Stimulated activated CD8-positive, alpha-beta memory T cell treated with anti-CD3 and anti-CD28 coated beads, Interleukin-2, amount 100 ng/mL, for 48 hours (primary cell): ENCODE results near the gene ME3.

Source experiments
- DNase-seq, 2 donors: peaks; one replicate each; pipeline ENCODE4 v3.0.0-alpha.2; 2020; ENCODE audit warnings: low read depth in 2 of 2

ME3 gene

GRCh38 chr11:86692746-86693145 lies 20.3 kb upstream of the ME3 start:
- DNase-seq = no peak

GRCh38 chr11:86692317-86692716 lies 19.9 kb upstream of the ME3 start:
- DNase-seq = no peak

- DNase-seq = no peak
These were observed 16.2 kb upstream of the ME3 start for GRCh38 chr11:86688398-86689179.

GRCh38 chr11:86687185-86687778 lies 14.9 kb upstream of the ME3 start:
- DNase-seq = no peak

- no peak for DNase-seq
These were observed 14.1 kb upstream of the ME3 start for GRCh38 chr11:86686531-86686930.

GRCh38 chr11:86681483-86681756 lies 9.0 kb upstream of the ME3 start:
- DNase-seq = no peak

- DNase-seq = no peak
These were observed 8.5 kb upstream of the ME3 start for GRCh38 chr11:86680716-86681482.

GRCh38 chr11:86678823-86679222 lies 6.4 kb upstream of the ME3 start:
- DNase-seq = no peak

- no peak for DNase-seq
These were observed 5.9 kb upstream of the ME3 start for GRCh38 chr11:86678296-86678695.

- no peak for DNase-seq
These were observed 4.2 kb upstream of the ME3 start for GRCh38 chr11:86676533-86677154.

GRCh38 chr11:86676010-86676409 lies 3.6 kb upstream of the ME3 start:
- DNase-seq = no peak

- DNase-seq = no peak
These were observed 2.6 kb upstream of the ME3 start for GRCh38 chr11:86675017-86675416.

GRCh38 chr11:86673872-86674750 lies 1.7 kb upstream of the ME3 start:
- no peak for DNase-seq

- no peak for DNase-seq
These were observed 833 bp upstream of the ME3 start for GRCh38 chr11:86673055-86673843.

GRCh38 chr11:86671531-86672006 lies 847 bp downstream of the ME3 start:
- DNase-seq = no peak

- no peak for DNase-seq
These were observed 1.5 kb downstream of the ME3 start for GRCh38 chr11:86670911-86671310.

GRCh38 chr11:86670181-86670580 lies 2.2 kb downstream of the ME3 start:
- DNase-seq = no peak

GRCh38 chr11:86669424-86669823 lies 3.0 kb downstream of the ME3 start:
- DNase-seq = no peak

- no peak for DNase-seq
These were observed 3.5 kb downstream of the ME3 start for GRCh38 chr11:86668929-86669328.

GRCh38 chr11:86666193-86666592 lies 6.2 kb downstream of the ME3 start:
- no peak for DNase-seq

- DNase-seq = no peak
These were observed 7.5 kb downstream of the ME3 start for GRCh38 chr11:86664930-86665329.
